Gastroesophageal sphincter (tissue), 3 donors: ENCODE data around the gene GUCY1A2.

Source experiments
- EP300 ChIP-seq: sonication (generic); formaldehyde crosslinking; IDR thresholded peaks from one replicate; pipeline ENCODE4 v1.6.1; 2017; ENCODE audit warnings: antibody characterized with exemption, mild to moderate bottlenecking
- POLR2A ChIP-seq, 2 donors: fragments of 450-650 bp; IDR thresholded peaks; one replicate each; pipeline ENCODE4 v1.6.1; 2017; ENCODE audit warnings: antibody characterized with exemption in 2 of 2, mild to moderate bottlenecking in 2 of 2, moderate library complexity in 1 of 2
- TF ChIP-seq, protein P1 (sequence below), 4 experiments: fragments of 200-600 bp in 2 of 4; fragments of 450-650 bp in 2 of 4; sonication (generic) in 1 of 4; IDR thresholded peaks; one replicate each; pipeline ENCODE4 v1.5.1; 2017 to 2019; ENCODE audit warnings: antibody characterized with exemption in 4 of 4, mild to moderate bottlenecking in 2 of 4, moderate library complexity in 2 of 4

- TF ChIP-seq, protein P1, sequence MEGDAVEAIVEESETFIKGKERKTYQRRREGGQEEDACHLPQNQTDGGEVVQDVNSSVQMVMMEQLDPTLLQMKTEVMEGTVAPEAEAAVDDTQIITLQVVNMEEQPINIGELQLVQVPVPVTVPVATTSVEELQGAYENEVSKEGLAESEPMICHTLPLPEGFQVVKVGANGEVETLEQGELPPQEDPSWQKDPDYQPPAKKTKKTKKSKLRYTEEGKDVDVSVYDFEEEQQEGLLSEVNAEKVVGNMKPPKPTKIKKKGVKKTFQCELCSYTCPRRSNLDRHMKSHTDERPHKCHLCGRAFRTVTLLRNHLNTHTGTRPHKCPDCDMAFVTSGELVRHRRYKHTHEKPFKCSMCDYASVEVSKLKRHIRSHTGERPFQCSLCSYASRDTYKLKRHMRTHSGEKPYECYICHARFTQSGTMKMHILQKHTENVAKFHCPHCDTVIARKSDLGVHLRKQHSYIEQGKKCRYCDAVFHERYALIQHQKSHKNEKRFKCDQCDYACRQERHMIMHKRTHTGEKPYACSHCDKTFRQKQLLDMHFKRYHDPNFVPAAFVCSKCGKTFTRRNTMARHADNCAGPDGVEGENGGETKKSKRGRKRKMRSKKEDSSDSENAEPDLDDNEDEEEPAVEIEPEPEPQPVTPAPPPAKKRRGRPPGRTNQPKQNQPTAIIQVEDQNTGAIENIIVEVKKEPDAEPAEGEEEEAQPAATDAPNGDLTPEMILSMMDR (IDR thresholded peaks at IDR 0.05), result no peak
- TF ChIP-seq POLR2A (IDR thresholded peaks at IDR 0.05), result no peak
- TF ChIP-seq EP300, result no peak
Measured at GRCh38 chr11:106728379-106728778, 289.9 kb downstream of the GUCY1A2 start.
